ENCODE data around the gene RACK1. TPM values are rescaled to one million over a fixed set of nuclear protein-coding genes. Genes with fewer than 3 reads are reported as not detected.

RACK1 gene
- total RNA-seq, 1 experiment from 2014 or later = 2,552 TPM

DNA sequence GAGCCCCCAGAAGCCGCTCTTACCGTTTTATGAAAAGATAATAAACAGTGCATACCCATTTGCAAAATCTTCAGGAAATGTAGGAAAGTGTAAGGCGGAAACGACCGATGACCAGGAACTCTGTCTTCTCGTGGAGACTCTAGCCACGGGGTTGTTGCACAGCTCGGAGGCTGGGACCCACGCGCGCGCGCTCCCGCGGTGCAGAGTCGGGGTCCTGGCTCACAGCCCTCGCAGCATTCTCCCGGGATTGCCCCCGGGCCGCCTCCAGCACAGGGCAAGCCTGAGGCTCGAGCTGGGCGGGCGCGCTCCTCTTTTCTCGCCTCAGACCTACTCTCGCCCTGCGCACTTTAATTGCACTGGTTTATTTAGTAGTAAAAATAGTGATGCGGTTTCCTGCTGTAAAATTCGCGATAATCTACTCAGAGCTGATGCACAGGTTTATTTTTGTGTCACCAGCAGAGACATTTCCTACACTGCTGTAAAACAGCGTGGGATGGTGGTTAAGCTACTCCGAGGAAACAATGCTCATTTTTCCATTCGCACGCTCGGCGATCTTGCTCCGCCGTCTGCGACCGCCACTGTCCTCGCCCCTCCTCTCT lies 54.2 kb downstream of the RACK1 start:
- H3K27ac ChIP-seq (ENCODE audit: insufficient read length, low read depth, low read length) = no peak overlapping the region
- H2BK120ac ChIP-seq (ENCODE audit: low read depth, low read length, poor library complexity, severe bottlenecking) = no peak overlapping the region
- no peak overlapping the region for H3K56ac ChIP-seq (ENCODE audit: insufficient read length, low read depth, low read length)
- DNase-seq = no peak
- no peaks in the 10 kb centered on the region for H3K4me1 ChIP-seq (ENCODE audit: insufficient read depth, low read length)
- no peak overlapping the region for H2BK20ac ChIP-seq (ENCODE audit: low read depth, low read length, poor library complexity, severe bottlenecking)
- no peak overlapping the region for H2BK15ac ChIP-seq (ENCODE audit: low read depth, low read length)
- no peak overlapping the region for H2BK5ac ChIP-seq (ENCODE audit: insufficient read length, low read length)
- peak overlapping the region; percentile 75 for H3K4me2 ChIP-seq (ENCODE audit: insufficient read depth, insufficient read length, low read length)
- H3K4ac ChIP-seq (ENCODE audit: low read depth, low read length) = no peak overlapping the region
- peak overlapping the region; percentile 91 to 92 for H3K4me3 Mint-ChIP-seq
- no peaks in the 10 kb centered on the region for H3K79me2 ChIP-seq (ENCODE audit: insufficient read depth, low read length)
- peaks cover 34% of the 10 kb centered on the region for H3K23me2 ChIP-seq (ENCODE audit: insufficient read length, low read depth, low read length, poor library complexity, severe bottlenecking)
- H4K8ac ChIP-seq (replicated peaks; ENCODE audit: insufficient read length, low read depth, low read length) = no peak overlapping the region
- H3K9me3 ChIP-seq (ENCODE audit: control insufficient read depth, low read depth, low read length) = no peaks in the 10 kb centered on the region
- no peak overlapping the region for H2BK12ac ChIP-seq (ENCODE audit: insufficient read length, low read depth, low read length)
- no peak overlapping the region for H3K23ac ChIP-seq (ENCODE audit: insufficient read length, low read depth, low read length)
- no peaks in the 10 kb centered on the region for H3K79me1 ChIP-seq (ENCODE audit: insufficient read depth, low read depth, low read length, poor library complexity, severe bottlenecking)
- H3K9ac ChIP-seq (ENCODE audit: extremely low read depth, insufficient read length, low read length) = no peak overlapping the region
- H4K20me1 ChIP-seq (ENCODE audit: control insufficient read depth, insufficient read depth, insufficient read length) = no peaks in the 10 kb centered on the region
- H3K27me3 Mint-ChIP-seq (ENCODE audit: low read depth) = peaks cover 50% of the 10 kb centered on the region
- peaks cover 0 to 2% (median 0%) of the 10 kb centered on the region in 3 experiments; a peak in 2 of 7 replicates for H3K36me3 Mint-ChIP-seq (ENCODE audit: insufficient read depth in 1 of 3, low read depth in 3 of 3)
- no peak overlapping the region for H3K14ac ChIP-seq (ENCODE audit: insufficient read depth, low read length)
- no peak overlapping the region for H3T11ph ChIP-seq (ENCODE audit: low read length)
- WGBS (ENCODE audit: extremely low coverage, insufficient read length, low lambda C conversion rate) = no CpG with 5 or more reads among the region's 41 CpGs
- H4K91ac ChIP-seq (ENCODE audit: insufficient read length, low read depth, low read length) = no peak overlapping the region
- H4K5ac ChIP-seq (ENCODE audit: insufficient read length, low read depth, low read length) = no peak overlapping the region
- peaks cover 9% of the 10 kb centered on the region in 2 experiments; a peak in 4 of 5 replicates for H3K9me3 Mint-ChIP-seq
- no peak overlapping the region for H2AFZ ChIP-seq (ENCODE audit: low read length)
- H2AK5ac ChIP-seq (ENCODE audit: insufficient read length, low read length) = no peak overlapping the region
- TF ChIP-seq CTCF (conservative IDR thresholded peaks at IDR 0.05) = no peak
- no peak overlapping the region for H3K18ac ChIP-seq (ENCODE audit: insufficient read length, low read depth, low read length)
- peaks cover 11 to 25% of the 10 kb centered on the region in 2 experiments for H3K4me1 Mint-ChIP-seq
- H3K27ac Mint-ChIP-seq = no peak overlapping the region
- H3K27me3 ChIP-seq (ENCODE audit: insufficient read depth, low read length) = peaks cover 16% of the 10 kb centered on the region

Measured in H9 (cell line).